SU-DHL-6 (cell line): ENCODE results near the gene ADAM10.

Source experiments
- H2AFZ ChIP-seq: fragments of 200-600 bp; sonication (generic); 2 replicates; pipeline ENCODE4 v1.6.1; 2014; ENCODE audit warnings: low read depth, mild to moderate bottlenecking, moderate library complexity, mixed read lengths, antibody characterized with exemption, low read length; ENCODE audit not compliant: severe bottlenecking
- H3F3A ChIP-seq: fragments of 200-600 bp; shearing (Covaris generic); 2 replicates; pipeline ENCODE4 v1.6.0; 2016; ENCODE audit warnings: antibody characterized with exemption, mild to moderate bottlenecking; ENCODE audit not compliant: insufficient read depth
- H3K27ac ChIP-seq: fragments of 200-600 bp; sonication (generic); 2 replicates; pipeline ENCODE4 v1.5.1; 2016; ENCODE audit warnings: low read depth, mild to moderate bottlenecking, low read length, moderate library complexity, mixed read lengths
- H3K27me3 ChIP-seq: fragments of 200-600 bp; sonication (generic), shearing (Covaris generic); 2 replicates; pipeline ENCODE4 v1.6.0; 2014; ENCODE audit warnings: mild to moderate bottlenecking, low read length
- H3K36me3 ChIP-seq: fragments of 200-600 bp; sonication (generic); 2 replicates; pipeline ENCODE4 v1.6.1; 2014; ENCODE audit warnings: mild to moderate bottlenecking, low read length, mixed read lengths
- H3K4me2 ChIP-seq: fragments of 300-600, 200-600 bp; shearing (Covaris generic), sonication (generic); 2 replicates; pipeline ENCODE4 v1.6.0; 2014; ENCODE audit warnings: low read length, low read depth, mild to moderate bottlenecking; ENCODE audit not compliant: poor library complexity, severe bottlenecking
- H3K4me3 ChIP-seq: fragments of 200-600 bp; sonication (generic); 2 replicates; pipeline ENCODE4 v1.5.1; 2014; ENCODE audit warnings: antibody characterized with exemption, low read length, mild to moderate bottlenecking, mixed read lengths; ENCODE audit not compliant: insufficient read depth, poor library complexity, severe bottlenecking
- H3K79me2 ChIP-seq: fragments of 200-600 bp; sonication (generic); 2 replicates; pipeline ENCODE4 v1.6.1; 2014; ENCODE audit warnings: mild to moderate bottlenecking, low read length, moderate library complexity; ENCODE audit not compliant: insufficient read depth
- H3K9ac ChIP-seq: fragments of 200-600 bp; sonication (generic); 2 replicates; pipeline ENCODE4 v1.7.0; 2014; ENCODE audit warnings: mild to moderate bottlenecking, low read length
- H3K9me2 ChIP-seq: fragments of 200-600 bp; sonication (generic); replicated peaks from 2 replicates; pipeline ENCODE4 v1.6.1; 2014; ENCODE audit warnings: low read length; ENCODE audit not compliant: insufficient read depth
- H3K9me3 ChIP-seq: fragments of 200-600 bp; sonication (generic); 2 replicates; pipeline ENCODE4 v1.6.1; 2014; ENCODE audit warnings: low read length, mixed read lengths; ENCODE audit not compliant: insufficient read depth
- H4K20me1 ChIP-seq: fragments of 200-600 bp; sonication (generic); 2 replicates; pipeline ENCODE4 v1.6.1; 2014; ENCODE audit warnings: low read depth, mild to moderate bottlenecking, antibody characterized with exemption, low read length, moderate library complexity, mixed read lengths
- CTCF ChIP-seq: fragments of 200-600 bp; sonication (generic); IDR thresholded peaks from one replicate; pipeline ENCODE4 v1.5.1; 2017; ENCODE audit warnings: antibody characterized with exemption, mild to moderate bottlenecking, low read length, moderate library complexity; ENCODE audit not compliant: insufficient read depth, poor library complexity, severe bottlenecking
- EZH2phosphoT487 ChIP-seq: fragments of 200-600 bp; sonication (generic), shearing (Covaris generic); conservative IDR thresholded peaks from 2 replicates; pipeline ENCODE4 v1.6.1; 2018; ENCODE audit warnings: mild to moderate bottlenecking, antibody characterized with exemption, low read length, moderate library complexity, mixed read lengths

Gene ADAM10

GRCh38 chr15:58676766-58677165 lies 72.7 kb downstream of the ADAM10 start:
- Histone ChIP-seq H3K9me3 (no peaks in the 10 kb centered on the region), H3K9me2 (no peaks in the 10 kb centered on the region), H3K79me2 (no peaks in the 10 kb centered on the region), H3F3A (no peaks in the 10 kb centered on the region), H2AFZ (no peak overlapping the region), H3K27me3 (no peaks in the 10 kb centered on the region), H3K36me3 (0 out of 2 replicates have a peak, but pooled peaks cover 5% of the 10 kb centered on the region), H3K9ac (no peak overlapping the region), H3K4me2 (no peak overlapping the region), H4K20me1 (no peaks in the 10 kb centered on the region), H3K4me3 (no peak overlapping the region), H3K27ac (no peak overlapping the region)
- TF ChIP-seq CTCF (no peak), EZH2phosphoT487 (no peak)

- Histone ChIP-seq H3K4me3 (no peak overlapping the region), H3K79me2 (no peaks in the 10 kb centered on the region), H3K36me3 (no peaks in the 10 kb centered on the region), H3K27ac (no peak overlapping the region), H4K20me1 (no peaks in the 10 kb centered on the region; the same call in 1 of the 2 replicates), H3K9me3 (no peaks in the 10 kb centered on the region), H3K9me2 (no peaks in the 10 kb centered on the region), H3K27me3 (no peaks in the 10 kb centered on the region), H3F3A (no peaks in the 10 kb centered on the region), H3K9ac (no peak overlapping the region), H3K4me2 (no peak overlapping the region), H2AFZ (no peak overlapping the region)
- TF ChIP-seq CTCF (no peak), EZH2phosphoT487 (no peak)
Measured at GRCh38 chr15:58671186-58671585, 78.3 kb downstream of the ADAM10 start.

- H3K79me2 ChIP-seq = no peaks in the 10 kb centered on the region
- H3K4me3 ChIP-seq = no peak overlapping the region
- H2AFZ ChIP-seq = no peak overlapping the region
- TF ChIP-seq CTCF = no peak
- no peak for TF ChIP-seq EZH2phosphoT487
- H3K27ac ChIP-seq = no peak overlapping the region
- H3K4me2 ChIP-seq = no peak overlapping the region
- H3F3A ChIP-seq = no peaks in the 10 kb centered on the region
- no peaks in the 10 kb centered on the region for H3K9me2 ChIP-seq
- H3K36me3 ChIP-seq = no peaks in the 10 kb centered on the region
- no peak overlapping the region for H3K9ac ChIP-seq
- no peaks in the 10 kb centered on the region for H3K9me3 ChIP-seq
- no peaks in the 10 kb centered on the region for H3K27me3 ChIP-seq
- H4K20me1 ChIP-seq = no peaks in the 10 kb centered on the region; the same call in 1 of the 2 replicates
Measured at GRCh38 chr15:58669108-58669507, 80.4 kb downstream of the ADAM10 start.

- no peaks in the 10 kb centered on the region for H3K27me3 ChIP-seq
- no peaks in the 10 kb centered on the region for H3K79me2 ChIP-seq
- no peak overlapping the region for H3K4me2 ChIP-seq
- H3K4me3 ChIP-seq = no peak overlapping the region
- 0 out of 2 replicates have a peak, but pooled peaks cover 3% of the 10 kb centered on the region for H3K36me3 ChIP-seq
- H3K9me2 ChIP-seq = no peaks in the 10 kb centered on the region
- no peaks in the 10 kb centered on the region for H3K9me3 ChIP-seq
- no peaks in the 10 kb centered on the region for H3F3A ChIP-seq
- no peak overlapping the region for H2AFZ ChIP-seq
- H3K27ac ChIP-seq = no peak overlapping the region
- no peaks in the 10 kb centered on the region; the same call in 1 of the 2 replicates for H4K20me1 ChIP-seq
- no peak overlapping the region for H3K9ac ChIP-seq
- TF ChIP-seq CTCF = no peak
- no peak for TF ChIP-seq EZH2phosphoT487
Measured at GRCh38 chr15:58666957-58667356, 82.5 kb downstream of the ADAM10 start.
